NCI-H2171 treated with DMSO at 0.1 percent for 48 hours (cell line): Measurements from ENCODE around the gene PCNX2.

Experiments used
- DNase-seq: peaks from one replicate; lab custom pipeline; 2025; lab: John Stamatoyannopoulos, UW

Gene PCNX2

DNA sequence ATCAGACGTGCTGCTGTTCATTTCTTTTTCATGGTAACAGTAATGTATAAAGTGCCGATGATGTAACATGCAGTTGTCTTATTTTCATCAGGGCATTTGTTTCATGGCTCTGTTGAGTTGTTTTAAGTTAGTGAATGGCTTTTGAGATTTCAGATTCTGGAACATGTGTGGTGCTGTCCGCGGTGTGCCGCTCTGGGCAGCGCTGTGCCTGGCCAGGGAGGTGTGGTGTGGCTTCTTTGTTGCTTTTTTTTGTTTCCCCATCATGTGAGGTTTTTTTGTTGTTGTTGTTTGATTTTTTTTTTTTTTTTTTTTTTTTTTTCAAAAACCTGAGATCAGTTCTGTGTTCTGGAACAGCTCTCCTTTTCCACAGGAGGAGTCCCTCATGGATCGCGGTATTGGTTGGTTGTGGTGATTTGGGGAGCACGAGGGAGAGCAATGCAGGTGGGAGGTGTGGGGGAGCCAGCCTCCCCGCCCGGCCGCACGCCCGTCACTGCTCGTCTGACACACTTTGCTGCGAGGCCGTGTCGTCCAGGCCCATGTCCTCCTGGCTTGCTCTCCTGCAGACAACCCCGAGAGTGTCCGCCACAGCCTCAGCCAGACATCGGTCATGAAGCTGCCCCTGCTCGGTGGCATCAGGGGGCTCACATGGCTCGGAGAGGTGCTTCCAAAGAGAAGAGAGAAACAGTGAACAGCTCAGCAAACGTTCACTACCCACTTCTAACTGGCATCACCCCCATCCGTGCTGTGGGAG is 311.5 kb downstream of the PCNX2 start:
- no peak for DNase-seq

DNA sequence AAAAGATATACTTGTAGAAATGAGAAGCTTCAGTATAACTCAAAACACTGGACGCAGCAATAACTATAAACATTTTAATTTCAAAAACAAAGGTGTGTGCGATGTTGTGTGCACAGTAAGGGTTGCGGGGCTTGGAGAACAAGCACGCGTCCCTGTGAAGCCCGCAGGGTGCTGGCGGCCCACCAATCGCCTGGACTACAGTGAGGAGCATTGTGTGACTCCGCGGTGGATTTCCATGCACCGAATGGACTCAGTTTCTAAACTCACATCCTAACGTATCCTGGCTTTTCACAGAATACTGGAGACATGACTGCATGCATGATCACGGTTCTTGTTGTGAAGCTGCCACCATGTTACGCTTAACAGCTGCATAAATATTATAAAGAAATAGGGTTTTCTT is 312.1 kb downstream of the PCNX2 start:
- no peak for DNase-seq

DNA sequence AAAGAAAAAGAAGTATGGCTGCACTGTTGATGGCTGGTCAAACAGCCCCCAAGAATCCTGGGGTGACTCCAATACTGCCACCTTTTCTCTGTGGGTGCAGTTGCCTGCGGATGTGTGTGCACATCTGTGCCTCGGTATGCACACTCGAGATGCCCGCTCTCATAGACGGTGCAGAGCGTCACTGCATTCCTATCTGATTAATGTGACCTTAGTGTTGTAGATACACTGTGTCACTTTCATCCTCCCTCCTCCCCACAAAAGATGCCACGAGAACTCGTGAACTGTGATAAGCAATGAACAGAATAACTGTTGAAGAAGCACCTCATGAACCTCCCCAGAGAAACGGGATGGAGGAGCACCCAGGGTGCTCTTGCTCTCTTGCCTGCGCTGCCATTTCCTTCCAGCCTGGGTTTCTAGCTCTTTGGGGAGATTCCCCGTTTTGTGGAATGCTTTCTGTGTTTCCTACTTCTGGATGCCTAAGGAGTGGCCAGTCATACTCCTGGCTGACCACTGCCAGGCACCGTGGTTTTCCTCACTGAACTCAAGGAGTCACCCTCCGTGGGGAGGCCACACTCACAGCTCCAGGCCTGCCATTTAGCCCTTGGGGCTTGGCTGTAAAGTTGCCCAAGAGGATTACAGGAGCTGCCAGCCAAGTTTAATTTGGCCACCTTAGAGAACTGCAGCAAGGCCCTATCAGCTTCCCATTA is 313.1 kb downstream of the PCNX2 start:
- DNase-seq, result no peak

DNA sequence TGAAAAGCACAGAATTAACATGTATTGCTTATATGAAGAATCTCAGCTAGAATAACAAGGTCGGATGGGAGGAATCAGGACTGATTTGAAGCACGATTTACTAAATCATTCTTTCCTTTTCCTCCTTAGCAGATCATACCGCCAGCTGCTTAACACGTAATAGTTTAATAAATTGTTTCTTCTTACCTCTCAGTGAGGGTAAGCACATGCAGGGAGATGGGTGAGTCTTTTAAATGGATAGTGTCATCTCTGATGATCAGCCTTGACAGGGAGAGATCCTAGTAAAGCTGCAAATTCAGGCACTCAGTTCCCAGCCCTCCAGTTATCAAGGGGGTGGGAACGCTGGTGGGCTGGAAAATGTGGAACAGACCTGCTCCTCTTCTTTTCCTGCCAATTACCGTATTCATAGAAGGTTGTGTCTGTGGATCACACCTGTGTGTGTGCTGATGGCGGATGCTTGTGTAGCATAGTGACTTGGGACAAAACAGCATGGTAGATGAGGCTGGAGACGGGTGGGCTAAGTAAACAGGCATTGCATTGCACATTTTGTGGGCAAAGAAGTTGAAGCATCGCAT is 314.5 kb downstream of the PCNX2 start:
- DNase-seq, result peak; percentile 45

DNA sequence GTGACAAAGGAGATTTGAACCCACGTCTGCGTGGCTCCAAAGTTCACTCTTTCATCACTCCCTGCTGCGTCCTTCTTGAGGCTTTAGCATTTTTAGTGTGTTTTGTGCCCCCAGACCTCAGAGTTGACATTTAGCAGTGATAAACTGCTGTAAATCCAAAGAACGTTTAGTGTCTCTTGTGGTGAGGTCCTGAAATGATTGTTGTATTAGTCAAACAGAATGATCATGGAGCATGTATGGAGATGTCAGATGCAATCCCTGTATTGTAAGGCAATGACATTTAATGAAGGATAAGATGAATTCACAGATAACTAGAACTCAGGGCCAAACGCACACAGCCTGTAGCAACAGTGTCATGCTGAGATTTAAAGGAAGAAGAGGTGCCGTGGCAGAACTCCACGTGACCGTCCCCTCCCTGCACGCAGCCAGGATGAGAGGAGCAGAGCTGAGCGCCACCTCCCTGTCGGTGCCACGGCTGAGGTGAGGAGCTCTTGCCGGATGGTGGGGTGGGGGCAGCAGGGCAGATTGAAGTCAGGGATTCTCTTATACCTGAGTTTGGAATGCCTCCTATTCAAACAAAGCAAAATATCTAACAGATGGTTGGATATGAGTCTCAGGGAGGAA is 315.1 kb downstream of the PCNX2 start:
- DNase-seq, result peak; percentile 71

DNA sequence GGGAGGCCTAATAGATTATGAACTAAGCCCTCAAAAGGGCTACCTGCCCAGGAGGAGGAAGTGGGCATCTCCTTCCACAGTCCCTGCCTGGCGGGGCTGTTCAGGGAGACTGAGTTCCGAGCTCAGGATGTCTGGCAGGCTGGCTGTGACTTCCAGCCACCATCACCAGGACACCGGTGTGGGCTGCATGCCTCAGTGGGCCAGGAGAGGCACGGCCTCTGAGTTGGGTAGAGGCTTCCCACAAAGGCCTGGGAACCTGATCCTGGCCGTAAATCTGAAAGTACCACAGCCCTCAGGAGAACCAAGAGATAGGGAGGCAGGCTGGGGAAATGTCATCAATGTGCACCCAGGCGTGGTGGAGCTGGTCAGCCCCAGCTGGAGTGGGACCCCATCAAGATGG is 316.0 kb downstream of the PCNX2 start:
- no peak for DNase-seq

DNA sequence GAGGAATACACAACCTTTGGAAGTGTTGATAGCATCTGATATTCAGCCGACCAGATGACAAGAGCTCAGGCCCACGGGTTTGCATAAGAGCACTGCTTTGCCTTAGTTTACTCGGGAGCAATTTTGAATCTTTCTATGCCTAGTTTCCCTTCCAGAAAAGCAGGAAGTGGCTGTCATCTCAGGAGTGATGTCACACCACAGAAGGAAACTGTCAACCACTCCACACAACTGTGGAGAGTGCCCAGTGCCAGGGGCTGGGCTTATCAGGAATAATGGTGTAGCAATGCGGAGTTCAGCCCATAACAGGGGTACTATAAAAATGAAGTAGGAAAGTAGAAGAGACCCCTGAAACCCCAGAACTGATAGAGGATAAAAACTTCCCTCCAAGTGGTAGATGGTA is 316.7 kb downstream of the PCNX2 start:
- DNase-seq, result no peak

DNA sequence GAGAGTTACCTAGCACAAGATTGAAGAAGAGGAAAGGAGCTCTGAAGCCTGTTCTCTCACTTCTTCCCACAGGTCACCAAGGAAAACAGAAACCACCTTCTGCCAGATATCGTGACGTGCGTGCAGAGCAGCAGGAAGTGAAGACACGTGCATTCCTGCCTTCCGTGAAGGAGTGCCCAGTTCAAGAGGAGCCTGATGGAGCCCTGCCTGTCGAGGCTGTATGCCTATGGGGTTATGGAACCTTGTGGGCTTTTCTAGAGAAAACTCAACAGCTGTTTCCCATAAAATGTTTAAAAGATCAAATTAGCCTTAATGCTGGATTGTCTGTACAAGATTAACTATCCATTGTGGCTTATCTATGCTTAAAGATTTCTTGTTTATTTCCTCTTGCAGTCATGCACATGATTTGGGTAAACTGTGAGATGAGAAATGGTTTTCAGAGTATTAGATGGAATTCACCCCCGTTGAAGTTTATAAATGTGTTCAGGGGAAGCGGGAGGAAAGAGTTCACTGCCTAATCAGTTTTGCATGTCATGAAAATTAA is 317.4 kb downstream of the PCNX2 start:
- no peak for DNase-seq

DNA sequence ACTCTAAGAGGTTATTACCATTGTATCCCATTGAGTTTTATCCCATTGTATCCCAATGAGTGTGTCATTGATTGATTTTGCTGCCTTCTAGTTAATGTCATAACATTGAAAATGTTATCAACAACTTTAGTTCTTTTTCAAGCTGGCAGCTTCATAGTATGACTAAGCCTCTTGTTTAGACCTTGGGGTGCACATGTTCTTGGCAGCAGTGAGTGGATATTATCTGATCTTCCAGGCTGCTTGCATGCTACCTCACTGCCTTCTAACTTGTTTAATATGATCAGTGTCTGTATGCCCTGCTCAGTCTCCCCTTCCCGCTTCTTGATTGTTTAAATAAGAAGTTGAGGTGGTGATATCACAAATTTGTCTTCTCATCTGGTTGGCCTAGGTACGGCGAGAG is 320.6 kb downstream of the PCNX2 start:
- DNase-seq, result no peak

DNA sequence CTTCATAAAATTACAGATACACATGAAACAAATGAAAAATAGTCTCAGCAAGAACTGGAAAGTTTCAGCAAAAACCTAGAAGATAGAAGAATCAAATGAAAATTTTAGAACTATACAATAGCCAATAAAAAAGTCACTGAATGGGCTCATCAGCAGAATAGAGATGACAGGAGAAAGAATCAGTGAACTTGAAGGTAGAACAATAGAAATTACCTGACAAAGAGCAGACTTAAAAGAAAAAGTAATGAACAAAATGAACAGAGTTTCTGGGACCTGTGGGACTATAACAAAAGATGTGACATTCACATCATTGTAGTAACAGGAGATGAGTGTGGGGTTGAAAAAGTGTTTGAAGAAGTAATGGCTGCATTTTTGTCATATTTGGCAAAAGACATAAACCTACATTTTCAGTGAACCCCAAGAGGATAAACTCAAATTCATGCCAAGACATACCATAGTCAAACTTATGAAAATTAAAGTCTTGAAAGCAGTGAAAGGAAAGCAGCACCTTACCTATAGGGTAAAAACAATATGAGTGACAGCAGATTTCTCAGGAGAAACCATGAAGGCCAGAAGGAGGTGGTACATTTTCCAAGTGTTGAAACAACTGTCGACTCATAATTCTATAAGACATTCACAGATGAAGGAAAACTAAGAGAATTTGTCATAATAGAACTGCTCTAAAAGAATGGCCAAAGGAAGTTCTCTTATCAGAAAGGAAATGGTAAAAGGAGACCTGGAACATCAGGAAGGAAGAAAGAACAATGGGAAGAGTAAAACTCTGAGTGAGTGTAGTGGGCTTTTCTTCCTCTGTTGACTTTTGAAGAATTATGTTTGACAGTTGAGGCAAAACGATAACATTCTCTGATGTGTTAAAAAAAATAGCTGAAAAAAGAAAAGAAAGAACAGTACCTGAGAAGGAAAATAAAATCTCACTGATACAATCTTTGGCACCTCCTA is 321.6 kb downstream of the PCNX2 start:
- no peak for DNase-seq

DNA sequence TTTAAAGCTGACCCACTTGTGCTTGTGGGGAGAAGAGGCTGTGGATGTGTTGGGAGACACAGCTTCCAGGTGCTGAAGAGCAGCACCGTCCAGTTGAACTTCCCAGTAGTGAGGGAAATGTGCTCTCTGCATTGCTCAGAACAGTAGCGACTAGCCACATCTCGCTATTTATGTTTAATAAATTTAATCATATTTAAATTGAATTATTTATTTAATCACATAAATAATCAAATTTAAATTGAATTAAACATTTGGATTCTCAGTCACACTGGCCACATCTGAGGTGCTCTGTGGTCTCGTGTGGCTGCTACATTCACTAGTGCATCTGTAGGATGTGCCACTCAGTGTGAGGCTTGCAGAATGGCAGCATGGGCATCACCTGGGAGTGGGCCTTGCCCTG is 325.0 kb downstream of the PCNX2 start:
- DNase-seq, result no peak

DNA sequence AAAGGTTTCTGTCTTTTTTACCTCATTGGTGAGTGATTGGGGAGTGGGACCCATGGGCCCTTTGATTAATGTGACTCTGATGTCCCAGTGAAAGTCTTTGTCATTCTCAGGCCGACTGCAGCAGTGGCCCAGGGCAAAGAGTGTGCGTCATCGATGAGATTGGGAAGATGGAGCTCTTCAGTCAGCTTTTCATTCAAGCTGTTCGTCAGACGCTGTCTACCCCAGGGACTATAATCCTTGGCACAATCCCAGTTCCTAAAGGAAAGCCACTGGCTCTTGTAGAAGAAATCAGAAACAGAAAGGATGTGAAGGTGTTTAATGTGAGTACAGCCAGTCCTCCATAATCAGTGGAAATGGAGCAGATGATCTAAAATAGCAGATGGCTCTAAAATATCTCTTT is 325.7 kb downstream of the PCNX2 start:
- DNase-seq, result peak; percentile 35

DNA sequence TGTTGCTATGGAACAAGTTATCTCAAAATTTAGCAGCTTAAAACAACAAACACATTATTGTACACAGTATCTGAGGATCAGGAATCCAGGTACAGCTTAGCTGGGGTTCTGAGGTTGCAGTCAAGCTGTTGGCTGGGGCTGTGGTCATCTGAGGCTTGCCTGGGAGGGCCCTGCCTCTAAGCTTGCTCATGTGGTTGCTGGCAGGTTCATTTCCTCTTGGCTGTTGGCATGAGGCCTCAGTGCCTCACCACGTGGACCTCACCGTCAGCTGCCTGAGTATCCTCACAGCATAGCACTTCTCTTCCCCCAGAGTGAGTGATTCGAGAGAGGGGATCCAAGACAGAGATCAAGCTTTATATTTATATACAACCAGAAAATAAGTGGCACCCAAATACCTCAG is 326.6 kb downstream of the PCNX2 start:
- DNase-seq, result no peak

DNA sequence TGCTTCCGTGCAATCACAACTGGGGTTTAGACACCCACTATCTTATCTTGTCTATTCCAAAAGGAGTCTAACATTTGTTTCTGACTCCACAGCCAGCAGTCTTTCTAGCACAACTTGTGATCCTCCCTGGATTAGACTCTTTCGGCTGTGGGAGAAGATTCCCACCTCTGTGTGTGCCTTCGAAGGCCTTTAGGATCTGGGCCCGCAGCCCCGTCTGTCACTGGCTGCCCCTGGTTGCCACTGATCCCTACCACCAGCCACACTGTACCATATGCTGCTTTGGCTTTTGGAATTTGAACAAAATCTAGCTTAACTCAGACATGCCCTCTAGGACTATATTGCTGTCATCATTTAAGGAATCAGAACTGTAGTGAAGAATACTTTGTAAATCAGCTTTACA is 327.1 kb downstream of the PCNX2 start:
- DNase-seq, result no peak

DNA sequence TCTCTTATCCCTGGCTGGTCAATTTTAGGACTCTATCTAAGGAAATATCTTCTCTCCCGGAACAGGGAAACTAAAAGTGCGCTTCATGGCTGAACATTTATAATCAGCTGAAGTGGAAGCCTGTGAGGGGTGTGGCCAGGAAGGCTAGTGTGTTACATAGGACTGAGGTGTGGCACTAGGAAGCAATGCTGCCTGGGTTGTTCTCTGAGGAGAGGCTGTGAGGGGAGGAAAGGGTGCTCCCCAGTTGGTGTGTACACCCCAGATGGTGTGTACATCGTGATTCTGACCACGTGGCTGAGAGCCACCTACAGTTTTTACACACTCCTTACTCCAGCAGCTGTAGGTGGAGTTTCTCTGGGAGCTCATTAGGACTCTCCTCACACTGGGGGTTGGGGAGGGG is 328.9 kb downstream of the PCNX2 start:
- peak; percentile 25 for DNase-seq

DNA sequence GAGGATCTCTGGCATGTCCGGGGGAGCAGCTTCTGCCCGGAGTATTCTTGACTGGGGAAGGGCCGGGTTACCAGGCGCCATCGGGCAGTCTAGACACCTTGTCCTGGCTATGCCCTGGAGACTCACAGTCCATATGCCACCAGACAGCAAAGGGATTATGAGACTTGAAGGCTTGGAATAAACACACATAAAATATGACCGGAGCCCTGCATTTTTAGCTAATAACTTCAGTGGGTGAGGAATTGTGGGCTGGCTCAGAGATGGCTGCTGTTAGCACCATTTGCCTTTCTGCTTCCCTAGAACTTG is 329.7 kb downstream of the PCNX2 start:
- no peak for DNase-seq

DNA sequence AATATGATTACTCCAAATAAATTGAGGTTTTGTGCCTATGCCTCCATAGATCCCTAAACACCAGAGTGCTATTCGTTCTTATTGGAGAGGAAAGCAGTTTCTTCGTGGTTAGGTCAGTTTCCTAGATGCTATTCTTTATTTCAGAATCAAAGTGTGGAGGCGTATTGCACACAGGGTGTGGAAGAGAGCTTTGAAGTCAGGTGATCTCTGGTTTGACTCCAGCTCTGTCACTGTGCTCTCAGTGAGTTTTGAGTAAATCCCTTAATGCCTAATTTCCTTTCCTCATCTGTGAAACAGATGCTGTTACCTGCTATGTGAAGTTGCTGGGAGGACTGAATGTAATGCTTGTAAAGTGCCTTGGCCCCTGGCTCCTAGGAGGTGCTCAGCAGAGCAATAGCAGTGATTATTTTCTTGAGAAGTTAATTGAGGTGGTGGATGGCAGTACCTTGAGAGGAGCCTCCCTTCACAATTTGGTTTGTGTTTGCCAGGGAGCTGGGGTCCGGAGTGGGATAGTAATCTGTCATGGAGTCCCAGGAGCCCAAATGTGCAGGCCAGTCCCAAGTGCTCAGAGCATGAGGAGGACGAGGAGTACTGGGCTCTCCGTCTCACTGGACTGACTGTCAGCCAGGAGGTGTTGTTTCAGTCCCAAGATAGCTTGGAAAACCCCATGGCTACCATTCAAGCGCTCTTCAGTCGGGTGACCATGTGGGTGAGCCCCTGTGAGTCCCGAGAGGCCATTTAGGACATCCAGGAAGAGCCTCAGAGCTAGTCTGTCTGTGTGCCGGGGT is 330.2 kb downstream of the PCNX2 start:
- DNase-seq, result no peak

DNA sequence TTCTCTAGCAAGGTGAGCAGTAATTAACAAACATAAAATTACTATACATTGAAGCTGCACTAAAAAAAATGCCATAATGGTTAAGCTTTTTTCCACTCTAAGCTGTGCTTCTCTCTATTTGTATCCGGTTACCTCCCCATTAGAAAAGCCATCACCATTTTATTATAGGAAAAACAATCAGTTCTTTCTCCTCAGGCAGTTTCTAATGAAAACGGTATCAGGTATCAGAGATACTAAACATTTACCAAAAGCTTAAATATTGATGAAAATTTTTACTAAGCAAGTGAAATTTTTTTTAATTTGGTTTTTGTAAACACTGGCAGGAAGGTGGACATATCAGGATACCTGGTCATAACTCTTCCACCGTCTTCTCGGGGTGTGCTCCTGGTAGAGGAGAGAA is 330.9 kb downstream of the PCNX2 start:
- no peak for DNase-seq

DNA sequence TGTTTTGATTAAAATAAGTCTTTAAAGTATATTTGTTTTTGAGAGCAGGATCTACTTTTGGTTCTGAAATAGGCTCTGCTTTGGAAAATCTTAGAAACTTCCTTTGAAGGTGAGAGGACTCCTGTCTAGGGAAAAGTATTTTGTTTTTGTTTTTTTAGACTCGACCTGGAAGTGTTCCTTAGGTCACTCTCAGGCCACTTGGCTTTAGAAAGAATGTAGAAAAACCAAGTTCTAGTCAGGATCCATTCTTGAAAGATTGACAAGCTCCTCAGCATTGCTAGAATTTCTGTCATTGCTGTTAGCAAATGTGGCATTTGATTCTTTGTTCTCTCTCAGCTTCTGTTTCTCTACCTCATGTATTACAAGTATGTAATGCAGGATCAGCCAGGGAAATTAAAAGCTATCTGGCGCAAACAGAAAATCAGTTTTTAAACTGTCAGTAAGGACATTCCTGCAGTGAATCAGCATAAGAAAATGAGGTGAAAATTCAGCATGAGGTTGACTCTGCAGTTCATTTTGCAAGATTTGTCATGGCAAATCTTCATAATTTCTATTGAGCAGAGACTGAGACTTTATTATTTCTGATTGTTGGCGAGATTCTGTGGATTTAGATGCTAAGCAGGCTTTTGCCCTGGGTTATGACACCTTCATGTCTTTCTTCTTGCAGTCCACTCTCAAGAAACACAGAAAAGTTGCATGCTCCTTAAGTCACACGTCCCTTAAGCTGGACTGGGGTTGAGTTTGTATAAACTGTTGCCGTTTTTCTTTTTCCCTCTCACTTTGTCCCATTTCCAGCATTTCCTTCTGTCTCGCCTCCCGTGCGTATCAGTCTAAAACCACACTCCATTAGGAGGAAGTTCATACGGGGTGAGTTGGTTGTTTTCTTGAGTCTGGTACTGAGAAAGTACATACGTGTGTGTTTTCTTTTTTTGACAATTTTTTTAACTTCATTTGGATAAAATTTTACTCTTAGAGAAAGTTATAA is 332.5 kb downstream of the PCNX2 start:
- no peak for DNase-seq

DNA sequence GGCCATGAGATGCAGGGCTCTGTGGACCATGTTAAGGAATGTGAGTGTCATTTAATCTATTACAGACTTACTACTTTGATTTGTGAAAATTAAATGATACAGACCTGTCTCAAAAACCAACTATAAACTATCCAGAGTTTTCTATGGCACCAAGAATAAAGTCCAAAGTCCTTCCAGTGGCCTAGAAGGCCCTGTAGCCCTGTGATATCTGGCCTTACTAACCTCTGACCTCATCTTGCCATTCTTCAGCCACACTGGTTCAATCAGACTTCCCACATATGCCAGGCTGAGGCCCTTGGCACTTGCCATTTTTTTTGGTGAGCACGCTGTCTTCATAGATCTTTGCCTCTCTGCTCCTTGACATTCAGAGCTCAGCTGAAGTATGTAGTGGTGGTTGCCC is 337.5 kb downstream of the PCNX2 start:
- DNase-seq, result no peak
